Activated naive CD4-positive, alpha-beta T cell treated with Interleukin-2 at 50 U/mL for 16 hours (primary cell): ENCODE data around the gene CAMK2N1.
"Not testable (repeated sequence)": the region's sequence is repeated elsewhere in the genome, so short reads cannot be mapped to it uniquely, and the experiment has no call there.

Experiments used
- DNase-seq: peaks from one replicate; pipeline ENCODE4 v3.0.0-alpha.2; 2020

CAMK2N1 gene

GRCh38 chr1:20485527-20486456, at the start of gene CAMK2N1:
TSS of gene CAMK2N1 (minus strand) at chr1:20486210. CDS start at chr1:20485379, 831 bp downstream.
- DNase-seq: peak; percentile 67

GRCh38 chr1:20534659-20535417, 48.8 kb upstream of the CAMK2N1 start:
- no peak for DNase-seq

GRCh38 chr1:20533635-20534034, 47.6 kb upstream of the CAMK2N1 start:
- no peak for DNase-seq

- DNase-seq: no peak
Observed at GRCh38 chr1:20530901-20531300, 44.9 kb upstream of the CAMK2N1 start.

- no peak for DNase-seq
Observed at GRCh38 chr1:20530306-20530705, 44.3 kb upstream of the CAMK2N1 start.

GRCh38 chr1:20528221-20528620, 42.2 kb upstream of the CAMK2N1 start:
- no peak for DNase-seq

- DNase-seq: no peak
Observed at GRCh38 chr1:20526267-20526666, 40.3 kb upstream of the CAMK2N1 start.

- peak; percentile 66 for DNase-seq
Observed at GRCh38 chr1:20521960-20522861, 36.2 kb upstream of the CAMK2N1 start.

- not testable (repeated sequence) for DNase-seq
Observed at GRCh38 chr1:20519609-20520262, 33.7 kb upstream of the CAMK2N1 start.

GRCh38 chr1:20511518-20512428, 25.8 kb upstream of the CAMK2N1 start:
- no peak for DNase-seq

- no peak for DNase-seq
Observed at GRCh38 chr1:20508411-20508771, 22.4 kb upstream of the CAMK2N1 start.

GRCh38 chr1:20507564-20508410, 21.8 kb upstream of the CAMK2N1 start, which contains the start of gene MUL1:
TSS of gene MUL1 (minus strand) at chr1:20508151. CDS start at chr1:20508024, 127 bp downstream.
- peak; percentile 95 for DNase-seq

GRCh38 chr1:20507248-20507563, 21.2 kb upstream of the CAMK2N1 start:
- no peak for DNase-seq

- DNase-seq: no peak
Observed at GRCh38 chr1:20505488-20505887, 19.5 kb upstream of the CAMK2N1 start.

- DNase-seq: no peak
Observed at GRCh38 chr1:20500716-20501115, 14.7 kb upstream of the CAMK2N1 start.

- DNase-seq: no peak
Observed at GRCh38 chr1:20499718-20500117, 13.7 kb upstream of the CAMK2N1 start.

- no peak for DNase-seq
Observed at GRCh38 chr1:20499105-20499504, 13.1 kb upstream of the CAMK2N1 start.

GRCh38 chr1:20498116-20498515, 12.1 kb upstream of the CAMK2N1 start:
- DNase-seq: no peak

- no peak for DNase-seq
Observed at GRCh38 chr1:20497506-20497905, 11.5 kb upstream of the CAMK2N1 start.

GRCh38 chr1:20496725-20497383, 10.8 kb upstream of the CAMK2N1 start:
- not testable (repeated sequence) for DNase-seq
